Dendritic cell treated with granulocyte-macrophage colony-stimulating factor and Interleukin-4, amounts not matched to agents 40 ng/mL and 50 ng/mL, for 4 days (primary cell): ENCODE measurements around the gene PIK3R2.
A peak's percentile ranks its signal among the peaks of the same experiment; 100 is the strongest.
"Not testable (repeated sequence)": the region's sequence is repeated elsewhere in the genome, so short reads cannot be mapped to it uniquely, and the experiment has no call there.

Experiments
- H3K27ac Mint-ChIP-seq: one replicate; pipeline ENCODE4 v1.8.0; 2022; ENCODE audit warnings: mild to moderate bottlenecking, mixed read lengths
- H3K27me3 Mint-ChIP-seq: one replicate; pipeline ENCODE4 v1.8.0; 2022; ENCODE audit warnings: mild to moderate bottlenecking, mixed read lengths
- H3K36me3 Mint-ChIP-seq: one replicate; pipeline ENCODE4 v1.8.0; 2022; ENCODE audit warnings: low read depth, mixed read lengths
- H3K4me1 Mint-ChIP-seq: one replicate; pipeline ENCODE4 v1.8.0; 2022; ENCODE audit warnings: low read depth, mixed read lengths
- H3K4me3 Mint-ChIP-seq: one replicate; pipeline ENCODE4 v1.8.0; 2022; ENCODE audit warnings: mild to moderate bottlenecking, moderate library complexity, mixed read lengths
- H3K9me3 Mint-ChIP-seq: one replicate; pipeline ENCODE4 v1.8.0; 2022; ENCODE audit warnings: mixed read lengths
- intact Hi-C: fragments of 100-400 bp; cut with micrococcal nuclease; formaldehyde crosslinking; loops from one replicate; pipeline ENCODE4 v1.15.0; 2022

Gene PIK3R2

DNA sequence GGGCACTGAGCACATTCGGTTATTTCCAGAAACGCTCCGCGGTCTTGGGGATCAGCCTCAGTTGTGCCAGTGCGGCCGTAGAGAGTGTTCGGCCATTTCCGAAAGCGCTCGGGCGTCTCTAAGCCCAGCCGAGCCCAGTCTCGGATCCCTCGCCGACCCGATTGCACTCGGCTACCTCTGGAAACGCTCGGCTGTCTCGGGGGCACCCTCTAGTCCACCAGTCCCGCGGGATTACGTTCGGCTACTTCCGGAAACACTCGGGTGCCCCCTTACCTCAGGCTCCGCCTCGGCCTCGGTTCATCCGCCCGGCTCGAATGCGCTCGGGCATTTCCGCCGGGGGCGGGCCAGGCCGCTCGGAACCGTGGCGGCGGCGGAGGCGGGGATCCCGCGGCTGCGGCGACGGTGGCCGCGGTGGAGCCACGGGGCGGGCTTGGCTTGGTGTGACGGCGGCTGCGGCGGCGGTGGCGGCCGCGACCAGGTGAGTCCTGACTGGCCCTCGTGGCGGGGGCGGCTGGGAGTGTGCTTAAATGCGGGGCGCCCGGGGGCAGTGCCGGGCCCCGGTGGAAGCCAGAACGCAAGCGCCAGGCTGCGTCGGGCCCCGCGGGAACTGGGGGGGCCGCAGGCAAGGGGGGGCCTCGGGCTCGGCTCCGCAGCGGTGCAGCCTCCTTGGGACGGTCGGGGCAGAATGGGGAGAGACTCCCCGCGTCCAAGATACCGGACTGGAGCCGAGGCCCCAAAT, at the start of gene PIK3R2:
PIK3R2 (plus strand) TSS at position 347 of the 739 bp plus-strand sequence. CDS start 2,717 bp downstream, outside the sequence.
- peak within 1 kb of the TSS; percentile 74 for H3K4me3 Mint-ChIP-seq
- intact Hi-C loops, result loop anchor here (5.0 kb wide), 1 partner anchor 36 kb away; no protein-coding TSS in a partner anchor
- H3K27me3 Mint-ChIP-seq, result no peaks in the 10 kb centered on the region
- H3K27ac Mint-ChIP-seq, result peak within 1 kb of the TSS; percentile 90
- H3K4me1 Mint-ChIP-seq, result peaks cover 57% of the 10 kb centered on the region
- no peaks in the 10 kb centered on the region for H3K9me3 Mint-ChIP-seq
- H3K36me3 Mint-ChIP-seq, result peaks cover 43% of the 10 kb centered on the region

DNA sequence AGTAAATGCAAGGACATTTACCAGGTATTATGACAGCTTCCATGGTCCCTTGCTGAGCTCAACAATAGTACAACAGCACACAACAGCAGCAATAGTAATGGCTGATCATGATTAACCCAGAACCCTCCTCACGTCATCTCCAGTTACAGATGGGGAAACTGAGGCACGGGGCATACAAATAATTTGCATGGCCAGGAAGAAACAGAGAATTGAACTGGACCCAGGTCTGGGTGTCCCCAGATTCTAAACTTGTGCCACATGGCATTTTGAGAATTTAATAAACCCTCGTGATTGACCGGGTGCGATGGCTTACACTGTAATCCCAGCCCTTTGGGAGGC, 48.2 kb upstream of the PIK3R2 start:
- Mint-ChIP-seq H3K27ac (peak overlapping the region; percentile 75), H3K27me3 (peaks cover under 1% of the 10 kb centered on the region), H3K4me3 (peak overlapping the region; percentile 75), H3K9me3 (no peaks in the 10 kb centered on the region), H3K36me3 (peaks cover 11% of the 10 kb centered on the region), H3K4me1 (peaks cover 50% of the 10 kb centered on the region)
- intact Hi-C loops, result no loop called here

DNA sequence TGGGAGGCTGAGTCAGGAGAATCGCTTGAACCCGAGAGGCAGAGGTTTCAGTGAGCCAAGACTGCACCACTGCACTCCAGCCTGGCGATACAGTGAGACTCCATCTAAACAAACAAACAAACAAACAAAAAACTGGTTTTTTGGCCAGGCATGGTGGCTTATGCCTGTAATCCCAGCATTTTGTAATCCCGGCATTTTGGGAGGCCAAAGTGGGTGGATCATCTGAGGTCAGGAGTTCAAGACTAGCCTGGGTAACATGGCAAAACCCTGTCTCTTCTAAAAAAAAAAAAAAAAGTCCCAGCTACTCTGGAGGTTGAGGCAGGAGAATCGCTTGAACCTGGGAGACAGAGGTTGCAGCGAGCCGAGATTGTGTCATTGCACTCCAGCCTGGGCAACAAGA, 47.7 kb upstream of the PIK3R2 start:
- H3K27me3 Mint-ChIP-seq, H3K4me3 Mint-ChIP-seq, H3K9me3 Mint-ChIP-seq, H3K27ac Mint-ChIP-seq, intact Hi-C loops, H3K36me3 Mint-ChIP-seq: not testable (repeated sequence)
- peaks cover 45% of the 10 kb centered on the region for H3K4me1 Mint-ChIP-seq

DNA sequence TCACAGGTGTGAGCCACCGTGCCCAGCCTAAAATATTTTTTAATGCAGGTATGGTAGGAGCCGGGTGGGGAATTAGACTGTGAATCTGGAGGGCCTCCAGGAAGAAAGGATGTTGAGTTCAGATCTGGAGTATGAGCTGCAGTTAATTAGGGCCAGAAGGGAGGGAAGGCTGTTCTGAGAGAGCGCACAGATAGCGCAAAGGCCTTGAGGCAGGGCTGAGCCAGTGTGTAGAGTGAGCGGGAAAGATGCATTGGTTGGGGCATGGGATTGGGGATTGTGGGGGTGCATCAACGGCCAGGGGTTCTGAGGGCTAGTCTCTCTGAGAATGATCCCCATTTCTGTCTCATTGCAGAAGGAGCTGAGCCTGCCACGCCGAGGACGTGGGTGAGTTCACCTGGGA, 45.7 kb upstream of the PIK3R2 start:
- Mint-ChIP-seq H3K36me3 (peaks cover 16% of the 10 kb centered on the region), H3K27me3 (no peaks in the 10 kb centered on the region), H3K27ac (no peak overlapping the region), H3K4me3 (no peak overlapping the region), H3K9me3 (no peaks in the 10 kb centered on the region), H3K4me1 (peaks cover 52% of the 10 kb centered on the region)
- intact Hi-C loops, result no loop called here

DNA sequence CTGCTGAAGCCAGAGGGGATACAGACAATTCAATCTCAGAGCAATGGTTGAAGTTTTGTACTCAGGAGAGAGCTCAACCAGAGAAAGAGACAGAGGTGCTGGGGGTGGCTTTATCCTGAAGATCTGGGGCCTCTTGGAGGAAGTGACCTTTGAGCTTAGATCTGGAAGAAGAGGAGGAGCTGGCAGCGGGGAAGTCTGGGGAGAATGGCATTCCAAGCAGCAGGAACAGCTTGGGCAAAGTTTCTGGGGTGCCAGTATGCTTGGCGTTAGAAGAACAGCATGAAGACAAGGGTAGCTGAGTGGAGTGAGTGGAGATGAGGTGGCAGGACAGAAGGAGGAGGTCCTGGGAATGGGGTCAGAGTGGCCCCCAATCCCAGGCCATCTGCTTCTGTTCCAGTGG, 44.1 kb upstream of the PIK3R2 start:
- H3K36me3 Mint-ChIP-seq, result peaks cover 28% of the 10 kb centered on the region
- intact Hi-C loops, result no loop called here
- H3K4me1 Mint-ChIP-seq, result peaks cover 63% of the 10 kb centered on the region
- peak overlapping the region; percentile 74 for H3K4me3 Mint-ChIP-seq
- no peaks in the 10 kb centered on the region for H3K9me3 Mint-ChIP-seq
- peak overlapping the region; percentile 71 for H3K27ac Mint-ChIP-seq
- no peaks in the 10 kb centered on the region for H3K27me3 Mint-ChIP-seq

DNA sequence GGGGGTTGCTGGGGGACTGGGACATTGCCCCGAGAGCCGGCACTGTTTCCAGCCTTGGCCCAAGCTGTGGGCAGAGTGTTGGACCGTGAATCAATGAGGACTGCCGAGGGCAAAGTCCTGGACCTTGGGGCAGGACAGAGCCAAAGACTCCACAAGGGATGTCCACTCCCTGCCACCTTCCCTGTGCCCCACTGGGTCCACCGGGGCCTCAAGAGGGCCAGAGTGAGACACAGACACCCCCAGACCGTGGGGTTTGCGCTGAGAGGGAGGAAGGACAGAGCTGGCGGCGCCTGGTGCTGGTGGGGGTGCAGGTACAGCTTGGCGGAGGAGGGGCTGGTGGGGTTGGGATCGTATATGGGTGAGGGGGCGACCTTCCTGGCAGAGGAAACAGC, 43.6 kb upstream of the PIK3R2 start:
- peaks cover 32% of the 10 kb centered on the region for H3K36me3 Mint-ChIP-seq
- H3K4me1 Mint-ChIP-seq, result peaks cover 64% of the 10 kb centered on the region
- H3K4me3 Mint-ChIP-seq, result peak overlapping the region; percentile 74
- no peaks in the 10 kb centered on the region for H3K27me3 Mint-ChIP-seq
- intact Hi-C loops, result no loop called here
- peak overlapping the region; percentile 71 for H3K27ac Mint-ChIP-seq
- H3K9me3 Mint-ChIP-seq, result no peaks in the 10 kb centered on the region

DNA sequence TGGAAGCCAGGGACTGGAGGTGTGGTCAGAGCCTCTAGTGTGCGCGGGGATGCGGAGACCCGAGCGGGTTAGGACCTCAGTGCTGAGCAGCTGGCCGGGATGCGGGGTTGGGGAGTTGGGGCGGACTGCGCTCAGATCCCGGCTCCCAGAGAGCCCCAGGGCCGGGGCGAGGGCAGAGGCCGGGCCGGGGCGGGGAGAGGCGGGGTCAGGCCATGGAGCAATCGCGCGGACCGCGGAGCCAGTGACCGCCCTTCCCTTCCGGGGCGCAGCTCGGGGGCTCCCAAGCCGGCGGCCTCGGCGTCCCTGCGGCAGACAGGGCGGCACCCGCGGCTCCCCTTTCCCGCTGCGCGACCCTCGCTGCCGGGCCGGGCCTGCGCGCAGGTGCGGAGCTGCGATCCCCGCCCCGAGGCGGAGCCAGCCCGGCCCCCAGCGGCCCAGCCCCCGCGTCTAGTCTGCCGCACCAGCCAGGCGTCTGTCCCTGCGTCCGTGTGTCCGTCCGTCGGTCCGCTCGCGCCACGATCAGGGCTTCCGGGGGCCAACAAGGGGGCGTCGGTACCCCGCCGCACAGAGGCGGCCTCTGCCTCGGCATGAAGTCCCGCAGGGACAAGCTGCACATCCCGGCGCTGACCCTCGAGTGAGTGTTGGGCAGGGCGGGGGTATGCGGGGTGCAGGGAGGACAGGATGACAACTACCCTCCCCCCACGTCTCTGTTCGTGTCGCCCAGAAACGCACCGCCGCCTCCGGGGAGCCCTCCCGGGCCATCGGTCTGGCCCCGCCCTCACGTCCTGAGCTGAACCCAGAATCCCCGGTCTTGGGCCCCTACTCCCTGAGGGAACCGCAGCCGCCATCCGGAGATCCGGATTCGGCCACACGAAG, 43.0 kb upstream of the PIK3R2 start:
- H3K27me3 Mint-ChIP-seq, result no peaks in the 10 kb centered on the region
- H3K4me1 Mint-ChIP-seq, result peaks cover 63% of the 10 kb centered on the region
- peak overlapping the region; percentile 74 for H3K4me3 Mint-ChIP-seq
- no peaks in the 10 kb centered on the region for H3K9me3 Mint-ChIP-seq
- intact Hi-C loops, result loop anchor here (5.0 kb wide), 1 partner anchor 57 kb away; no protein-coding TSS in a partner anchor
- H3K36me3 Mint-ChIP-seq, result peaks cover 39% of the 10 kb centered on the region
- peak overlapping the region; percentile 71 for H3K27ac Mint-ChIP-seq

DNA sequence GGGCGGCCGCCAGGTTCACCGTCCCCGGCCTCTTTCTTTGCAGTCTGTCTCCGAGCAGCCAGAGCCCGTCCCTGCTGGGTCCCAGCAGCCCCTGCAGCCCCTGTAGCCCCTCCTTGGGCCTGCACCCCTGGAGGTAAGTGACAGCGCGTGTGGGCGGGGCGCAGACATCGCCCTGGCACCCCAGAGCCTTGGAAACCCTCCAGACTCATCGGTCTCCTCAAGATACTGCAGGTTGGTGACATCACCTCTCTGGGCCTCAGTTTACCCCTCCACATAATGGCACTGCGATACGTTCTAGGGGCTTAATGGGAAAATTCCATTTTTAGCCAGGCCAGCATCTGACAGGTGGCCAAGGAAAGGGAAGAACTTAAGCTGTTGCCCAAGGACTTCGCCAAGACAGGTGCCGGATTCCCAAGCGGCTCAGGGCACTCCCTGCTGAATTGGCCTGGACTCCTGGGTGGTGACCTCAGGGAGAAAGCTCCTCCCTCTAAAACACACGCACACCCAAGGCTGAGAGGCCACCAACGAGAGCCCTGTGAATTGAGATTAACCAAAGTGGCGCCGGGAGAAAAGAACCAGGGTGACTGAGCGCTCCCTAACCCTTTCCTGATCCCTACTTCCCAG, 42.2 kb upstream of the PIK3R2 start:
- Mint-ChIP-seq H3K36me3 (peaks cover 46% of the 10 kb centered on the region), H3K4me1 (peaks cover 70% of the 10 kb centered on the region), H3K27me3 (no peaks in the 10 kb centered on the region), H3K9me3 (no peaks in the 10 kb centered on the region), H3K27ac (peak overlapping the region; percentile 71), H3K4me3 (peak overlapping the region; percentile 74)
- intact Hi-C loops, result loop anchor here (5.0 kb wide), 1 partner anchor 57 kb away; no protein-coding TSS in a partner anchor

DNA sequence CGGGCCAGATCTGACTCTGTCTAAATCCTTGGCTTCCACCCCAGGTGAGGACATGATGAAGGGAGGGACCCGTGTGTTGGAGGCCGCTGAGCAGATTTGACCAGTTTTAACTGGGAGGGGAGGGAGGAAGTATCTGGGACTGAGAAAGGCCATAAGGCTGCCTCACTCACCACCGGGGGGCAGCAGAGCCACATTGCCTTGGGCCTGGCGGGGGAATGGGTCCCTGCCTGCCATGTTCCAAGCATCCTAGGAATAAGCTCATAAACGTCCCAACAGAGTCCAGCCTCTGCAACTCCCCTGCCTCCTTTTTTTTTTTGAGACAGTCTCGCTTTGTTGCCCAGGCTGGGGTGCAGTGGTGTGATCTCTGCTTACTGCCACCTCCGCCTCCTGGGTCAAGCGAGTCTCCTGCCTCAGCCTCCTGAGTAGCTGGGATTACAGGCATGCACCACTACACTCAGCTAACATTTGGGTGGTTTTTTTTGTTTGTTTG, 39.9 kb upstream of the PIK3R2 start:
- no peaks in the 10 kb centered on the region for H3K27me3 Mint-ChIP-seq
- intact Hi-C loops, result loop anchor here (5.0 kb wide), 1 partner anchor 54 kb away; no protein-coding TSS in a partner anchor
- peaks cover 72% of the 10 kb centered on the region for H3K4me1 Mint-ChIP-seq
- no peak overlapping the region for H3K27ac Mint-ChIP-seq
- H3K4me3 Mint-ChIP-seq, result no peak overlapping the region
- H3K9me3 Mint-ChIP-seq, result no peaks in the 10 kb centered on the region
- H3K36me3 Mint-ChIP-seq, result peaks cover 49% of the 10 kb centered on the region

DNA sequence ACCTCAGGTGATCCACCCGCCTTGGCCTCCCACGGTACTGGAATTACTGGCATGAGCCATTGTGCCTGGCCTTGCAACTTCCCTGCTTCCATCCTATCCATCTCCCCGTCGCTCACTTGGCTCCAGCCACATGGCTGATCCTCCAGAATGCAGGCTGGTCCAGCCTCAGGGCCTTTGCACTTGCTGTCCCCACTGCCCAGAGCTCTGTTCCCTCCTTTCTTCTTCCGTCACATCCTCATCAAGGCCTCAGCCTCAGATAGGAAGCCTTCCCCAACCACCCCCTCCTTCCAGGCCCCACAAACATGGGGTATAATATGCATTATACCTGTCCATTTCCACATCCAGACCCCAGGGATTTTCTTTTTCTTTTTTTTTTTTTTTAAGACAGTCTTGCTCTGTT, 39.1 kb upstream of the PIK3R2 start:
- H3K4me1 Mint-ChIP-seq, result peaks cover 72% of the 10 kb centered on the region
- H3K27me3 Mint-ChIP-seq, result no peaks in the 10 kb centered on the region
- H3K36me3 Mint-ChIP-seq, result peaks cover 49% of the 10 kb centered on the region
- no peak overlapping the region for H3K27ac Mint-ChIP-seq
- H3K9me3 Mint-ChIP-seq, result no peaks in the 10 kb centered on the region
- intact Hi-C loops, result loop anchor here (5.0 kb wide), 1 partner anchor 53 kb away; no protein-coding TSS in a partner anchor
- H3K4me3 Mint-ChIP-seq, result no peak overlapping the region

DNA sequence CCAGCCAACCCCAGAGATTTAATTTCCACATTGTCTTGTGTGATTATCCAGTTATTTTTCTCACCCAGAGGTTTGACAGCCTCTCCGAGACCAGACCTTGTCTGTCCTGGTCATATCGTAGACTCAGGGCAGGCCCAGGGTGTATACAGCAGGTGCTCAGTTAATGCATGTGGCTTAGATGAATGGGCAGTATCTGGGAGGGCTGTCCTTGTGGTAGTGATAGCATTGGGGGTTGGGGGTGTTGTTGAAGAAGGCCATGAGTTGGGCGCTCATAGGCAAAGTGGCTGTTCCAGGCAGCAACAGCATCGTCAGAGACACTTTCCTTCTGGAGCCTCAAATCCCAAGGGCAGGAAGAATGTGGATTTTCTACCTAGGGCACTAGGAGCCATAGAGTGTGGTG, 38.5 kb upstream of the PIK3R2 start:
- Mint-ChIP-seq H3K27ac (no peak overlapping the region), H3K27me3 (no peaks in the 10 kb centered on the region), H3K4me3 (no peak overlapping the region), H3K9me3 (no peaks in the 10 kb centered on the region), H3K4me1 (peaks cover 72% of the 10 kb centered on the region), H3K36me3 (peaks cover 55% of the 10 kb centered on the region)
- intact Hi-C loops, result loop anchor here (5.0 kb wide), 1 partner anchor 53 kb away; no protein-coding TSS in a partner anchor

DNA sequence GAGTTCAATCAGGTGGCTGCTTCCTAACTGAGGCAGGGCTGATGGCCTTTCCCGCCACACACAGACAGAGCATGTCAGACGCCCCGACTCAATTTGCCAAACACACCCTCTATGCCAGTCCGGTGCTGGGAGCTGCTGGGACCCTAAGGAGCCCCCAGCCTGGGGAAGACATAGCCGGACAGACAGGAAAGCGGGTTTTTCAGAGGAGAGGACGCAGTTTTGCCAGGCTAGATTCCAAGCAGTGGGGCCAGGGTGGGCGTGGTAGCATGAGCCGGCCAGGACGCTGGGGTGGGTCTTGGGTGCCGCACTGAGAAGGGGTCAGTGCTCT, 35.6 kb upstream of the PIK3R2 start:
- peak overlapping the region; percentile 76 for H3K27ac Mint-ChIP-seq
- H3K9me3 Mint-ChIP-seq, result no peaks in the 10 kb centered on the region
- peak overlapping the region; percentile 69 for H3K4me3 Mint-ChIP-seq
- H3K27me3 Mint-ChIP-seq, result no peaks in the 10 kb centered on the region
- peaks cover 63% of the 10 kb centered on the region for H3K36me3 Mint-ChIP-seq
- H3K4me1 Mint-ChIP-seq, result peaks cover 65% of the 10 kb centered on the region
- intact Hi-C loops, result loop anchor here (5.0 kb wide), 1 partner anchor 35 kb away; the partner anchor contains the start of gene PIK3R2

DNA sequence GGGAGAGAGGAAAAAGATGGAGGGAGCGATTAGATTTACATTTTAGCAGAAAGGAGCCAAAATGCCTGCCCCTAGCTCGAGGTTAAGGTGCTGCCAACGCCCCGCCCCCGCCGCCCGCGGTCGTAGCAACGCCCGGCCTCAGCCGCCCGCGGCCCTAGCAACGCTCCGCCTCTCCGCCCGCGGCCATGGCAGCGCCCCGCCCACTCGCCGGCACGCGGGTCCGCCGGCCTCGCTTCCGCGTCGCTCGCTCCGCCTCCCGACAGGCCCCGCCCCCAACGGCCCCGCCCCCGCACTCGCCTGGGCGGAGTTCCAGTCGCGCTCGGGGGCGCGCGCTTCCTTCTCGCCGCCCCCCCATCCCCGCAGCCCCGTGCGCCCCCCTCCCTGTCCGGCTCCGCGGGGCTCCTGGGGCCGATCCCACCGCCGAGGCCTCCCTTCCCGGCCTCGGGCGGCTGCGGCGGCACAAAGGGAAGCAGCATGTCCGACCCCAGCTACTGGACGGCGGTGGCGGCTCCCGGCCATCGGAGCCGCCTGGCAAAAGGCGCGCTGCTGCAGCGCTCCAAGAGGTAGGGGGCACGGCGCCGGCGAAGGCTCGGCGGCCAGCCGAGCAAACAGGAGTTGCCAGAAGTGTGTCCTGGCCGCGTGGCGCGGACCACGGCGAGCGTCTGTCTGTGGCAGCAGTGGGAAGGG, 35.1 kb upstream of the PIK3R2 start:
- Mint-ChIP-seq H3K9me3 (no peaks in the 10 kb centered on the region), H3K4me3 (peak overlapping the region; percentile 83), H3K4me1 (peaks cover 65% of the 10 kb centered on the region), H3K36me3 (peaks cover 68% of the 10 kb centered on the region), H3K27ac (peak overlapping the region; percentile 76), H3K27me3 (no peaks in the 10 kb centered on the region)
- intact Hi-C loops, result loop anchor here (5.0 kb wide), 1 partner anchor 34 kb away; the partner anchor contains the start of gene PIK3R2
